GM19324 (cell line): ENCODE data around the gene OR1E2.
"Not testable (repeated sequence)": the region's sequence is repeated elsewhere in the genome, so short reads cannot be mapped to it uniquely, and the experiment has no call there.

Experiments
- ATAC-seq: cut with Tn5 transposase; IDR thresholded peaks from one replicate; pipeline ENCODE4 v1.9.1; 2021; ENCODE audit warnings: mild to moderate bottlenecking, moderate library complexity; ENCODE audit not compliant: unreplicated experiment, low FRiP score

OR1E2 gene, protein sequence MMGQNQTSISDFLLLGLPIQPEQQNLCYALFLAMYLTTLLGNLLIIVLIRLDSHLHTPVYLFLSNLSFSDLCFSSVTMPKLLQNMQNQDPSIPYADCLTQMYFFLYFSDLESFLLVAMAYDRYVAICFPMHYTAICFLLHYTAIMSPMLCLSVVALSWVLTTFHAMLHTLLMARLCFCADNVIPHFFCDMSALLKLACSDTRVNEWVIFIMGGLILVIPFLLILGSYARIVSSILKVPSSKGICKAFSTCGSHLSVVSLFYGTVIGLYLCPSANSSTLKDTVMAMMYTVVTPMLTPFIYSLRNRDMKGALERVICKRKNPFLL

DNA sequence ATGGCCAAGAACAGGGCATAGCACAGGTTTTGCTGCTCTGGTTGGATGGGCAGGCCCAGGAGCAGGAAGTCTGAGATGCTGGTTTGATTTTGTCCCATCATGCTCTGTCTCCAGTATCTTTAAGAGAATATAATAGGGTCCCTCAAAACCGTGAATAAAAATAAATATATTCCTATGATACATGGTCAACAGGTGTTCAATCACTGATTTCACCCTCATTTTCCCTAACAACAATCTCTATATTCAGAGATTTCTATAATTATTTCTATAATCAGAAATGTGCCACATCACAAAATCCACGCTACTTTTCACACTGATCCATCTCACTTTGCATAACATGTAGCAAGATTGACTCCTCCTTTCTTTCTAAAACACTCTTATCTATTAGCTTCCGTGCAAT is at the start of gene OR1E2:
TSS of gene OR1E2 (minus strand) at position 101 of the 400 bp plus-strand sequence. CDS start at position 101, 0 bp downstream.
- ATAC-seq = no peak

DNA sequence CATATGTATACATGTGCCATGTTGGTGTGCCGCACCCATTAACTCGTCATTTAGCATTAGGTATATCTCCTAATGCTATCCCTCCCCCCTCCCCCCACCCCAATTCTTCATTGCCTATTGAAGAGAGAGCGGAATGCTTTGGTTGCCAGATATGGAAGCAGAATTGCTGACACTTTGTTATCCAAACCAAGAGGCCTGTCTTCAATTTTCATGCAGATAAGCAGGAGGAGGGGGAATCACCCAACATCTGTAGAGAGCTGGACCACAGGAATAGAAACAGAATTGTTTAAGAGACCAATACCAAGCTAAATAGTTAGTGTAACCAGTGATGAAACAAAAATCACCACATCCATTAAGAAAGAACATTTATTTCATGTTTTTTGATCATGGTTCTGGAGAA is 49.2 kb upstream of the OR1E2 start:
- ATAC-seq = no peak

DNA sequence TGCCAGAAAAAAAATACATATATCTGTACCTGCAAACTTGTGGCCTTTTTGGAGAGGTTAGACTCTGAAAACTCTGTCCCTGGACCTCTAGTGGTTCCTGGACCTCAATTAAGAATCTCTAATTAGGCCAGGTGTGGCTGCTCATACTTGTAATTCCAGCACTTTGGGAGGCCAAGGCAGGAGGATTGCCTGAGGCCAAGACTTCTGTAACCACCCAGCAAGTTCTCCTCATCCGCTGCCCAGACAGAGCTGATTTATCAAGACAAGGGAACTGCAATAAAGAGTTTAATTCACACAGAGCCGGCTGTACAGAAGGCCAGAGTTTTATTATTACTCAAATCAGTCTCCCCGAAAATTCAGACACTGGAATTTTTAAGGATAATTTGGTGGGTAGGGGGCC is 46.3 kb upstream of the OR1E2 start:
- no peak for ATAC-seq

DNA sequence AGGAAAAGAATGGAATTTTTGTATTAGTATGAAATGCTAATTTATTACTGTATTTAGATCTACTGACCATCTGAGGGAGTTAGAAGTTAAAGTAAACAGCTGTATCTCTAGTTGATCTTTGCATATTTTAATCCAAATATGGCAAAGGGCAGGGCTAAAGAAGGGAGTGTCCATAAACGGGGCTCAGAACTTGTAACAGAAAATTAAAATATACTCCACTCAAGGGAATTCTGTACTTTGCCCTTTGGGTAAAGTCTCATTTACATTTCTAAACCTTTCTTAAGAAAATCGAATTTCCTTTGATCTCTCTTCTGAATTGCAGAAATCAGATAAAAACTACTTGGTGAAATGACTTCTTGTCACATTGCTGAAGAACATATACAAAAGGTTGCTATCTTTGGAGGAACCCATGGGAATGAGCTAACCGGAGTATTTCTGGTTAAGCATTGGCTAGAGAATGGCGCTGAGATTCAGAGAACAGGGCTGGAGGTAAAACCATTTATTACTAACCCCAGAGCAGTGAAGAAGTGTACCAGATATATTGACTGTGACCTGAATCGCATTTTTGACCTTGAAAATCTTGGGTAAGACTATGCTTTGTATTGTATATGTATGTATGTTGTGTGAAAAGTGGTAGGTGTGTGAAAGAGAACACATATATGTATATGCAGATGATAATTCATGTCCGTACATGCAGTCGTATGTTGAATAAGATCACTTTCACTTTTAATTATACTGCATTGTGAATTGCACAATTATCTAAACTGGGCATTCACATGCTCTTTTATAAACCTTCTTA is 42.4 kb upstream of the OR1E2 start, which contains the start of gene ASPA:
TSS of gene ASPA (plus strand) at position 186 of the 799 bp plus-strand sequence. CDS start at position 349, 163 bp downstream.
- no peak for ATAC-seq

DNA sequence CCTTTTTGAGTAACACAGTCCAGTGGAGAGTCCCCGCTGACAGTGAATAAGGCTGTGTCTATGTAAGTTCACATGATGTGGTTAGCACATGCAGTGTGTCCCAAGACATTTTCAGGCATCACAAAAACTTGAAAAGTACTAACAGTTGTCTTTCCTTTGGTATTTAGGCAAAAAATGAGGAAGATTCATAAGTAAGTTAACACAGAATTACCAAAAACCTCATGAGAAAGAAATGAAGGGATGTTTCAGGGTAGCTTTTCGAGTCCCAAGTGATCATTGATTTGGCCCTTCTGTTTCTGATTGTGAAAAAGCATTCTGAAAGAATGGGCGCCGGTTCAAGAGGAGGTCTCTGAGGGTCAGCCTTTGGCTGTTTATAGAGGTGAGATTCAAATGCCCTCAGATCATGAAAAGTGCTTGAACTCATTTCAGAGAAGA is 41.6 kb upstream of the OR1E2 start:
- no peak for ATAC-seq

DNA sequence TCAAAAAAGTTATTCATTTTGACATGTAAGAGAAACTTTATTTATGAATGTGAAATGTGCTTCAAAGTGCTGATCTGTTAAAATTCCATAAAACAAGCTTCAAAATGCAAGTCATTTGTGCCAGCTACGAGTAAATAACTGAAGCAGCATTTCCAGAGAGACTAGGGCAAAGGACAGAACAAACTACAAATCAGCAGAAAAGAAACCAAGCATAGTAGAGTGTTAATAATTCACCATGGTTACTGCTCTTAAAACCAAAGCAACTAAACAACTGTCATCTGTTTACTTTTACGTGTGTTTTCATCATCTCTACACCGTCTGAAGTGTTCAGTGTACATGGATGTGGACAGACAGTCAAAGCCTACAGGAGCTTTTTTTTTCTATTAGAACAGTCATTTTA is 40.6 kb upstream of the OR1E2 start:
- no peak for ATAC-seq

DNA sequence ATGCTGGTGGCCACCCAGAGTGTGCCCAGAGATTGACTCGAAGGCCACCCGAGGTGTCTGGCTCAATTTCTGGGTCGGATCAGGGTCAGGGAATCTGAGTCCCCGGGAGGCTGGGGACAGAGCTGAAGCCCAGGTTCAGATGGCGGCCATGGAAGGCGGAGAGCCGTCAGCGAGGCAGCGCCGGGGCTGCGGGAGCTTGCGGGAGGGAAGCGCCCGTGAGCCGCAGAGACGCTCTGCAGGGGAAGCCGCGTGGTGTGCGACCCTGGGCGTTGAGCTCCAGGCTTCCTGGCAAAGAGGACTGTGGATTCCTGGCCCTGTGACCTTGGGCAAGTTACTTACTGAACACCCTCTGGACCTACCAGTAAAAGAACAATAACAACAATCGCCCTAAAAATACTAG is 38.5 kb upstream of the OR1E2 start:
- no peak for ATAC-seq

DNA sequence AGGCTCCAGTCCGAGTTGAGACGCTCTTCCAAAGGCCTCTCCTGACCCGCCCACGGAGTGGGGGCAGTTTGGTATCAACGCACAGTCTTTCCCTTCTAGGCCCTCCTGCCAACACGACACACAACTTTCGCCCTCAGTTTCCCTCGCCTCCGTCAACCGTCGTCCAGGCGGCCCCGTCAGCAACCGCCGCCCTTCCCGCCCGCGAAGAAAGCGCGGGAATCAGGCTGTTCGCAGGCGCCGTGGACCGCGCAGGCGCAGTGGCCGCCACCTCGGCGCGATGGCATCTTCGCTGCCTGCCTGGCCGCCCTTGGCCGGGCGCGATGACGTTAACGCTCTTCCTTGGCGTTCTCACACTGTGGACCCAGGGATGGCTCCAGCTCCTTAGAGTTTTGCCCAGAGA is 38.0 kb upstream of the OR1E2 start, which contains the start of gene SPATA22:
TSS of gene SPATA22 (minus strand) at position 221 of the 400 bp plus-strand sequence. CDS start 2,494 bp downstream, outside the sequence.
- no peak for ATAC-seq

DNA sequence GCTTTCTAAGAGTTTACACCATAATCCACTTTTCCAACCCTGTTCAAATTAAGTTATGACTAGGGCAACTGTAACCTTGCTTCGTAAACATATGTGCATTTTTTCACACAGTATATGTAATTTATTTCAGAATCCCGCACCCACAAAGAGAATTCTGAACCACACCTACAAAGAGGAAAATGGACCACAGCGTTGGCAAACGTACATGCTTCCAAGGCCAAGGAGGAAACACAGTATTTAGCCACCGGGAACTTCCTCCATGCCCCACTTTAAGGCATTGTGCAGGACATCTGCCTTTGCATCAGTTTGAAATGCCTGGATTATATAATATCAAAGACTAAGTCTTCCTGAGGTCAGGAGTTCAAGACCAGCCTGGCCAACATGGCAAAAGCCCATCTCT is 35.9 kb upstream of the OR1E2 start:
- no peak for ATAC-seq

DNA sequence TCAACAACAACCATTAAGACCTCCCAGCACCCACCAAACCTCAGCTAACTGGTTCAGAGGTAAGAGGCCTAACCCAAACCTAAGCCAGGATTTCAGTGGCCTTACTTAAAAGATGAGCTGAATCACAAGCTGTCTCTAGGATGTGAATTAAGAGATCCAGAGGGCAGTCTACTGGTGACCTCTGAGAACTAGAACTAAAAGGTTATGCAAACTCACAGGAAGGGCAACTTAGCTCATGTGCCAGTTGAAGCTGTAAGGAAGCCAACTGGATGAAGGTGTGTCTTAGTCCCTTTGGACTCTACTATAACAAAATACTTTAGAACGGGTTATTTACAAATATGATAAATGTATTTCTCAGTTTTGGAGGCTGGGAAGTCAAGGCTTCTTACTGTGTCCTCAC is 32.7 kb upstream of the OR1E2 start:
- not testable (repeated sequence) for ATAC-seq

DNA sequence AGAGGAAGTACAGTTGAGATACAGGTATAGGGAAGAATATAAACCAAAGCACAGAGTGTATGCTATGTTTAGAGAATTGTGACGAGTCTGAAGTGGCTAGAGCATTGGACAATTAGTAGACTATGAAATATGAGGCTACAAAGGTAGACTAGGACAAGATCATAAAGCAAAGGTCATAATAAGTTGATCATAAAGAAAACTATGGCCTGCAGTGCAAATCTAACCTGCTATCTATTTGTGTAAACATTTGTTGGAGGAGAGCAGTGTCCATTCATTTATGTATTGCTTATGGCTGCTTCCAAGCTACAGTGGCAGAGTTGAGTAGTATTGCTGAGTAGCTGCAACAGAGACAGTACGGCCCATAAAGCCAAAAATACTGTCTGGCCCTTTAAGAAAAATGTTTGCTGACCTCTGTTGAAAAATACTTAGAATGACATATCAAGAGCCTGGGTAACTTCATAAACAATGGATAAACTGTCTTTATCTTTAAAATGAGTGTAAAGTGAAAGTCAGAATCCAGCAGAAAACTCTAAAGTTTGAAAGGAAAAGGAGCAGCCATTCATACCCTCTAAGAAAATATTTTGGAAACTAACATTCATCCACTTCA is 14.5 kb upstream of the OR1E2 start:
- no peak for ATAC-seq

DNA sequence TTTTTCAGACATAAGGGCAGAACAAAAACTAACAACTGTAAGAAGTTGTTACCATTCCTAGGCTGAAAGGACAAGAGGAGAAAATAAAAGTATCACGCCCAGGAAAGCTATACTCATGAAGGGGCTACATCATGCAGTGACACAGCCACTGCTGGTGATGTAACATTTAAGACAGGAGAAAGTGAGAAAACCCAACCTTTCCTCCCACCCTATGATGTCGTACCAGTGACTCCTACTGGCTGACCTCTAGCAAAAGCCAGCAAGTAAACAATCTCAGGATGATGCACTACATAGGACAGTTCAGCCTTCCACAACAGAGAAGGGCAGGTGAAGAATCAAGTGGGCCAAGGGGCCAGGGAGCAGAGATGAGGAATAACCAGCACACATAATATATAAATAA is 14.0 kb upstream of the OR1E2 start:
- no peak for ATAC-seq

DNA sequence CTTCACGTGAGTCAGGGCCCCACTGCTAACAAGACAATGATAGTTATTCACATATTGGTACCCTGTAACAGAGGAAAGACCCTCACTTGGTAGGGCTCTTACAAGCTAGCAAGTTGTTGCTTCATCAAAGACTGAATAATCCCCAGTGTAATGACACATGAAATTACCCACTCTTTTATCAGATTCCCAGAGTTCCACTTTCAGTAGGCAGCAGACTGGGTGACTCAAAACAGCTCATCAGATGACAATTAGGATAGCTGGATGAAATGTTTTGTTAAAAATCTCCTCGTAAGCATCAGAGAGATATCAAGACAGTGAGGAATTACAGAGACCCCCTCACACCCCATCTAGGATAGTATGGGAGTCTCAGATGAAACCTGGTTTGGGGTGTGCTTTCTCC is 6.8 kb upstream of the OR1E2 start:
- ATAC-seq = no peak

DNA sequence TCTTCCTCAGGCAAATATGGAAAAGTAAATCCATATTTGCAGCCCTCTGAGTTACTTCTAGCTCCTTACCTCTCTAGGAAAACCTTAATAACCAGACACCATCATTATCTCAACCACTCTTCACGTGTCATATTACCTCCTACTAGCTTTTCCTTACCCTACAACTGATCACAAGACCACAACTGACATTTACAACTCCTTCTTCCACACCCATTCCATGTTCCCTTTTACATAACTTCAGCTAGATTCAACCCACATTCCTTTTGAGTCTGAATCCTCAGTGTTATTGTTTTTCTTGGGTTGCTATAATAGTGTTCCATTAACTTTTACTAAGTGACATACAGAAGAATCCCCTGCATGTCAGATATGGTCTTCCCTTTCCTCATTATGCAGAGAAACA is 4.7 kb upstream of the OR1E2 start:
- ATAC-seq = no peak

DNA sequence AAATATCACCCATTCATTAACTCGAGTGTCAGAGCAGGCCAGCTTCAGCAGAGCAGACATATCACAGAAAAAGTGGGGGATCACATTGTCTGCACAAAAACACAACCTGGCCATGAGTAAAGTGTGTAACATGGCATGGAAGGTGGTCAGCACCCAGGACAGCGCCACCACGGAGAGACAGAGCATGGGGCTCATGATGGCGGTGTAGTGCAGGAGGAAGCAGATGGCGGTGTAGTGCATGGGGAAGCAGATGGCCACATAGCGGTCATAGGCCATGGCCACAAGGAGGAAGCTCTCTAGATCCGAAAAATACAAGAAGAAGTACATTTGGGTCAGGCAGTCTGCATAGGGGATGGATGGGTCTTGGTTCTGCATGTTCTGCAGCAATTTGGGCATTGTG is 426 bp downstream of the OR1E2 start:
- ATAC-seq = not testable (repeated sequence)

DNA sequence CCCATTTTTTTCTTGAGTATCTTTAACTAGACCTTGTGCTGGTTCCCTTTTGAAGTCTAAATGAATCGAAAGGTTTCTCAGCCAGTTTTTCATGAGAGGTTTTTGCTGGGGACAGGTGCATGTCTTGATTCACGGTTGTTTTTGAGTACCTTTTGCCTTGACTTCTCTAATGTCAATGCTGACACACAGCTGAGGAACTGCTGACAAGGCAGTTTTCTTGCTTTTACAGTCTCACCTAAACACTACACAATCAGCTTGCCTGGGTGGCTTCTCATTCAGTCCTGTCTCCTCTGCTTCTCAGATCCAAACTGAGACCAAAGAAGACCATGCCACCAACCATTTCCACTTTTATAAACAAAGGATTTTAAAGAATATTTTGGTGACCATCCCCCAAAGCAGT is 15.4 kb downstream of the OR1E2 start:
- ATAC-seq = no peak

DNA sequence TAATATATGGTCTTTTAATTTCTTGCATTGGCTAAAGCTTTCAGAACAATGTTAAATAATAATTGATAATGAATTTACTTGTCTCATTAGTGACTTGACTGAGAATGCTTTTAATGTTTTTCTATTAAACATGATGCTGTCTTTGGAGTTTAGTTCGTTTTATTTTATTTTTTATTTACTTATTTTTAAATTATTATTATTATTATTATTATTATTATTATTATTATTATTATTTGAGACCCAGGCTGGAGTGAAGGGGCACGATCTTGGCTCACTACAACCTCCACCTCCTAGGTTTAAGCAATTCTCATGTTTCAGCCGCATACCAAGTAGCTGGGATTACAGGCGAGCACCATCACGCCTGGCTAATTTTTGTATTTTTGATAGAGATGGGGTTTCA is 18.0 kb downstream of the OR1E2 start:
- ATAC-seq = no peak

DNA sequence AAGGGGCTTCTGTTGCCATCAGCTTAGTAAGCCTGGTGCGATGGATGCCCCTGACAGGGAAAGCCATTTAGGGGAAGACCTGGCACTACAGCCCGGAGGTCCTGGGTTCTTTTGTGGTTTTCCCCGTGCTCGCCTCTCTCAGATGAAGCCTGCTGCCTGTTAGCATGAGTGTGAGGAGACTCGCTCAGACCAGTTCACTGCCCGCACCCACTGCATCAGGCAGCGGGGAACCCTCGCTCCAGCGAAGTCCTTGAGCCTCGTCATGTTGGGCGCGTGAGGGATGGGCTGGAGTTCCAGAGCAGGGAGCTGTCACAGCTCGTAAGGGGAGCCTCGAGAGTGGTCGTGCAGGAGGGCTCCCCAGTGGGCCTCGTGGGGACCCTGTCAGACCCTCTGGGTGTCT is 21.4 kb downstream of the OR1E2 start:
- not testable (repeated sequence) for ATAC-seq

DNA sequence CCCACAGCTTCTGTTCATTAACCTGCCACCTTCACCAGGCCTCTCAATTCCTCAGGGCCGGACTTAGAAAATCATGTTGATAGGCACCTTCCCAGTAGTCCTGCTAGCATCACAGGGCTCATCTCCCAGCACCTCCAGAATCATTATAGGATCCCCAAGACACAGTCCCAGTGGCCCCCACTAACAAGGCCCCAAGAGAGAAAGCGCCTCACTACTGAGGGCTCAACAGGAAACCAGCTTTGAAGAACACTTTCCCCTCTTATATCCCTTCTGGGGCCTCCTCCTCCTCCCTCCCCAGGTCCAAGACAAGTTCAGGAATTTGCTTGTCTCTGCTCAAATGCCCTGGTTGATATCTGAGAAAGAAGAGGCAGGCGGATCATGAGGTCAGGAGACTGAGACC is 22.6 kb downstream of the OR1E2 start, which contains the start of gene OR3A3:
TSS of gene OR3A3 (plus strand) at position 301 of the 400 bp plus-strand sequence.
- ATAC-seq = no peak

DNA sequence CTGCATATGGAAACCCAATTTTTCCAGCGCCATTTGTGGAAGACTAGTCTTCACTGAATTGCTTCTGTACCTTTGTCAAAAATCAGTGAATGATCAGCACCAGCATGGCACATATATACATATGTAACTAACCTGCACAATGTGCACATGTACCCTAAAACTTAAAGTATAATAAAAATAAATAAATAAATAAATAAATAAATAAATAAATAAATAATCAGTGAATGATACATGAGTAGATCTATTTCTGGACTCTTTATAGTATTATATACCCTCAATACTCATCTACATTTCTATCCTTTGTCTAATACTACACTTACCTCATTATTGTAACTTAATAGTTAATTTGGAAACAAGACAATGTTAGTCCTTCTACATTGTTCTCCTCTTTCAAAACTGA is 29.8 kb downstream of the OR1E2 start:
- ATAC-seq = not testable (repeated sequence)

DNA sequence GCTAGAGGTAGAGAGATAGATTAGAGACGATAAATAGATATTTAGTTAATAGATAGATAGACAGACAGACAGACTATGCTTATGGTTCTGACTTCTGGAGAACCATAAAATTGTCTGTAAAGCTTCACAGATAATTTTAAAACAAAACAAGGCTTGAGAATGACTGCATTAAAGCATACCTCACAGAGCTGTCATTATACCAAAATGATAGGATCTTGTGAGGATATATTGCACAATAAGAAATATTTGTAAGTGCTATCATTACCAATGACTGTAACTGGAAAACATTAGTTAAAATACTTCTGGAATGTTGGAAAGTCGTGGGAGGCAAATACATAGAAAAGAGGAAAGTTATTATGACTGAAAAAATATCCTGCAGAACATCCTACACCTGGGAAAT is 31.9 kb downstream of the OR1E2 start:
- ATAC-seq = no peak
